GM12873 (cell line): ENCODE data around the gene CDYL.
A peak's percentile ranks its signal among the peaks of the same experiment; 100 is the strongest.

Experiments
- CTCF ChIP-seq: IDR thresholded peaks from 2 replicates; pipeline ENCODE4 v1.5.1; 2012; ENCODE audit warnings: low read depth, mild to moderate bottlenecking, moderate library complexity, low read length, control low read depth; ENCODE audit not compliant: insufficient read depth; ENCODE audit errors: missing control alignments

Gene CDYL

GRCh38 chr6:4820704-4821276, 44.6 kb downstream of the CDYL start:
- TF ChIP-seq CTCF: no peak

GRCh38 chr6:4822476-4822875, 46.3 kb downstream of the CDYL start:
- no peak for TF ChIP-seq CTCF

- TF ChIP-seq CTCF: no peak
These were observed 52.0 kb downstream of the CDYL start for GRCh38 chr6:4828187-4828698.

GRCh38 chr6:4829089-4829488, 52.9 kb downstream of the CDYL start:
- no peak for TF ChIP-seq CTCF

- TF ChIP-seq CTCF: no peak
These were observed 64.0 kb downstream of the CDYL start for GRCh38 chr6:4840169-4840568.

- TF ChIP-seq CTCF: peak; percentile 50
These were observed 67.9 kb downstream of the CDYL start for GRCh38 chr6:4844108-4844507.

GRCh38 chr6:4846387-4846786, 70.2 kb downstream of the CDYL start:
- TF ChIP-seq CTCF: no peak
